GM12878 (cell line): Measurements from ENCODE around the gene KNSTRN. TPM values are rescaled to one million over a fixed set of nuclear protein-coding genes. Genes with fewer than 3 reads are reported as not detected.

ENCODE experiments used
- ATAC-seq: fragments of 200-7000 bp; cut with Tn5 transposase; 3 replicates; pipeline ENCODE4 v1.9.1; 2020; ENCODE audit warnings: mild to moderate bottlenecking, moderate library complexity
- BruUV-seq: library from RNA; stranded (reverse); fragments of 400-500 nt; replicated peaks from 2 replicates; lab custom pipeline; 2021; lab: Mats Ljungman, UMichigan
- CTCF ChIA-PET: fragments of 300-600 bp; sonication (Branson Sonifier 250); formaldehyde crosslinking; extraction: SDS; loops from one replicate; lab custom pipeline; 2021; ENCODE audit warnings: inconsistent platforms; lab: Yijun Ruan, JAX
- POLR2A ChIA-PET: fragments of 350-600 bp; formaldehyde crosslinking; extraction: SDS; loops from one replicate; lab custom pipeline; 2021; ENCODE audit warnings: inconsistent platforms; lab: Charles Lee
- RAD21 ChIA-PET: fragments of 300-600 bp; sonication (Branson Sonifier 250); formaldehyde crosslinking; loops from one replicate; lab custom pipeline; 2023; ENCODE audit warnings: antibody characterized with exemption; ENCODE audit not compliant: unreplicated experiment; lab: Charles Lee
- SMC1A ChIA-PET: fragments of 300-600 bp; sonication (Branson Sonifier 250); formaldehyde crosslinking; loops from one replicate; lab custom pipeline; 2023; ENCODE audit not compliant: unreplicated experiment, uncharacterized antibody; lab: Charles Lee
- DNase-seq: peaks from one replicate; pipeline ENCODE4 v3.0.0-alpha.2; 2011; ENCODE audit warnings: low read depth, low spot score
- FAIRE-seq: peaks from 3 replicates; lab custom pipeline; 2011; peaks lifted over from hg19 to GRCh38; lab: Jason Lieb, UNC
- H2AFZ ChIP-seq: 2 replicates; pipeline ENCODE4 v1.6.0; 2011; ENCODE audit warnings: low read depth, low read length, control low read depth; ENCODE audit not compliant: control insufficient read depth
- H3K27ac ChIP-seq: 2 replicates; pipeline ENCODE4 v1.5.1; 2011; ENCODE audit warnings: control low read depth; ENCODE audit not compliant: control insufficient read depth, insufficient read depth
- H3K27me3 ChIP-seq, 2 experiments: replicated peaks in 1 of 2; 2 replicates each; pipeline versions ENCODE4 v1.6.0 to v1.6.1; 2011; ENCODE audit warnings: low read length in 1 of 2; ENCODE audit not compliant: control insufficient read depth in 2 of 2, insufficient read depth in 2 of 2
- H3K36me3 ChIP-seq, 2 experiments: 2 replicates each; pipeline ENCODE4 v1.5.1; 2011; ENCODE audit warnings: low read length in 1 of 2; ENCODE audit not compliant: control insufficient read depth in 2 of 2, insufficient read depth in 2 of 2
- H3K4me1 ChIP-seq: 2 replicates; pipeline ENCODE4 v1.6.1; 2011; ENCODE audit warnings: mild to moderate bottlenecking, low read length, moderate library complexity, mixed read lengths; ENCODE audit not compliant: control insufficient read depth, insufficient read depth
- H3K4me2 ChIP-seq: 2 replicates; pipeline ENCODE4 v1.6.0; 2011; ENCODE audit warnings: control low read depth; ENCODE audit not compliant: control insufficient read depth, insufficient read depth
- H3K4me3 ChIP-seq: fragments of 200-600 bp; sonication (generic); 2 replicates; pipeline ENCODE4 v1.5.1; 2016
- H3K79me2 ChIP-seq: 2 replicates; pipeline ENCODE4 v1.6.0; 2011; ENCODE audit warnings: low read length; ENCODE audit not compliant: control insufficient read depth, insufficient read depth
- H3K9ac ChIP-seq: 2 replicates; pipeline ENCODE4 v1.8.0; 2011; ENCODE audit warnings: low read length, control low read depth, mixed read lengths; ENCODE audit not compliant: control insufficient read depth, insufficient read depth
- H3K9me3 ChIP-seq: replicated peaks from 3 replicates; pipeline ENCODE4 v1.5.1; 2011; ENCODE audit warnings: mild to moderate bottlenecking, low read length; ENCODE audit not compliant: control insufficient read depth, insufficient read depth
- H4K20me1 ChIP-seq: 2 replicates; pipeline ENCODE4 v1.6.0; 2011; ENCODE audit not compliant: control insufficient read depth, insufficient read depth
- ATF7 ChIP-seq: fragments of 450-650 bp; IDR thresholded peaks from 2 replicates; pipeline ENCODE4 v1.6.1; 2016; ENCODE audit warnings: low read depth, mild to moderate bottlenecking
- ELK1 ChIP-seq: IDR thresholded peaks from 2 replicates; pipeline ENCODE4 v1.6.1; 2012; ENCODE audit warnings: low read depth, low read length, improper control_type of control experiment
- ESRRA ChIP-seq: IDR thresholded peaks from 2 replicates; pipeline ENCODE4 v1.6.1; 2012; ENCODE audit warnings: mild to moderate bottlenecking, low read length, improper control_type of control experiment
- RFX5 ChIP-seq: IDR thresholded peaks from 2 replicates; pipeline ENCODE4 v1.6.1; 2011; ENCODE audit warnings: low read depth, low read length, improper control_type of control experiment
- RUNX3 ChIP-seq: IDR thresholded peaks from 2 replicates; pipeline ENCODE4 v1.6.1; 2012; ENCODE audit warnings: low read length, inconsistent platforms
- SMARCA5 ChIP-seq: fragments of 450-650 bp; IDR thresholded peaks from 2 replicates; pipeline ENCODE4 v1.6.1; 2017; ENCODE audit warnings: mild to moderate bottlenecking
- TARDBP ChIP-seq: IDR thresholded peaks from 2 replicates; pipeline ENCODE4 v1.6.1; 2016; ENCODE audit warnings: borderline replicate concordance
- ZNF384 ChIP-seq: IDR thresholded peaks from 2 replicates; pipeline ENCODE4 v1.6.1; 2012; ENCODE audit warnings: low read depth, mild to moderate bottlenecking, low read length, improper control_type of control experiment, borderline replicate concordance
- ZNF592 ChIP-seq: fragments of 450-650 bp; IDR thresholded peaks from 2 replicates; pipeline ENCODE4 v1.6.1; 2017; ENCODE audit warnings: mild to moderate bottlenecking, moderate library complexity
- WGBS: methylation state at CpG from one replicate; pipeline ENCODE4 v1.1.6; 2016; ENCODE audit warnings: low lambda C conversion rate; ENCODE audit not compliant: insufficient replicate concordance, insufficient coverage; ENCODE audit errors: missing lambda C conversion rate; 5-methylcytosine and 5-hydroxymethylcytosine counted together
- in situ Hi-C: fragments of 300-500 bp; cut with MboI; formaldehyde crosslinking; loops from 9 replicates; pipeline ENCODE4 v1.14.3; 2018; ENCODE audit warnings: mixed read lengths
- intact Hi-C: fragments of 100-400 bp; cut with micrococcal nuclease; formaldehyde crosslinking; loops from one replicate; pipeline ENCODE4 v1.14.2; 2022; ENCODE audit not compliant: unreplicated experiment
- polyA plus RNA-seq, 11 experiments: library from polyadenylated mRNA; depleted of rRNA in 4 of 11; unstranded in 6 of 11; stranded (reverse) in 5 of 11; fragments of >200 nt; fragmentation: Nextera tagmentation in 4 of 11; fragmentation: Illumina TruSeq in 1 of 11; extraction: Ambion mirVana in 4 of 11; extraction: Trizol in 1 of 11; gene quantifications; 1 replicate in 1 of 11; 2 replicates in 10 of 11; pipeline versions ENCODE4 v1.2.1 to v1.2.3, GENCODE V29; 2011 to 2016; ENCODE audit warnings: inconsistent platforms in 2 of 11, missing spikeins in 2 of 11, low read depth in 1 of 11
- total RNA-seq, 4 experiments: library from RNA; depleted of rRNA in 3 of 4; stranded (reverse); fragments of >200 nt in 3 of 4; fragmentation: Illumina TruSeq in 1 of 4; extraction: Trizol in 1 of 4; gene quantifications; 2 replicates each; pipeline versions ENCODE4 v1.2.1 to v1.2.3, GENCODE V29; 2013 to 2021
- TF ChIP-seq, protein P1 (sequence below), 3 experiments: IDR thresholded peaks in 2 of 3; conservative IDR thresholded peaks in 1 of 3; 2 replicates each; pipeline ENCODE4 v1.5.1; 2011; ENCODE audit warnings: low read depth in 3 of 3, low read length in 3 of 3, mild to moderate bottlenecking in 3 of 3, control low read depth in 2 of 3, moderate library complexity in 2 of 3, inconsistent platforms in 1 of 3, mixed read lengths in 1 of 3; ENCODE audit not compliant: control insufficient read depth in 2 of 3, insufficient read depth in 1 of 3; ENCODE audit errors: extremely low read depth in 1 of 3

KNSTRN gene
- total and polyA plus RNA-seq, 10 of the 15 experiments (the other 5 are each of a cell fraction or from before 2014, with no cell fraction given): 30.3 to 72.1 (median 47.1) TPM

- TF ChIP-seq ZNF592 (no peak), TARDBP (no peak), RFX5 (no peak), SMARCA5 (no peak), ZNF384 (no peak)
Observed at GRCh38 chr15:40407330-40407990, 24.9 kb downstream of the KNSTRN start (continued).

DNA sequence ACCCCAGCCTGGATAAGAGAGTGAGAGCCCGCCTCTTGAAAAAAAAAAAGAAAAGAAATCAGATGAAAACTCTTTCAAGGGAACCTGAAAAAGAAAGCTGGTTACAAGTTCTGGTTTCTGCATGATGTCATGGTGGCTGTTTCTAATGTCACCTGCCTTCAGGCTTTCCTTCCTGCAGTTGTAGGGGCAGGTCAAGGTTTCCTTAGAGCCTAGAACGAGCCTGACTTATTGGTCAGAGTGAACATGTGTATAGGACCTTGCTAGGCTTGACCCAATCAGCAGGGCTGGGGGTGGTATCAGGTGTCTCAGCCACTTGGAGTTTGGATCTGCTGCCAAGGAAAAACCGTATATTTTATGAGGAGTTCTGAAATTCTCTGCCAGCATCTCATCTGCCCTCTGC is 26.8 kb downstream of the KNSTRN start:
- RAD21 ChIA-PET: interaction anchor here (1.5 kb wide), 1 partner anchor 11 kb away, joined by 4 read pairs; no protein-coding TSS in a partner anchor
- SMC1A ChIA-PET: interaction anchor here (0.6 to 3.3 kb wide), 2 partner anchors 10 to 11 kb away, joined by 3 to 29 read pairs; no protein-coding TSS in a partner anchor
- H3K4me2 ChIP-seq: 0 out of 2 replicates have a peak overlapping the region, but pooled peaks have one; percentile 23
- FAIRE-seq: peak; percentile 49
- no peaks in the 10 kb centered on the region for H3K27me3 ChIP-seq
- no peak overlapping the region for H3K4me3 ChIP-seq
- no peak for DNase-seq
- no peak overlapping the region for H3K27ac ChIP-seq
- POLR2A ChIA-PET: interaction anchor here (0.6 to 1.5 kb wide), 4 partner anchors 8 to 226 kb away, joined by 3 to 5 read pairs (median 4); no protein-coding TSS in a partner anchor
- peaks cover 15% of the 10 kb centered on the region for H3K79me2 ChIP-seq
- peak; percentile 49 for ATAC-seq
- H3K4me1 ChIP-seq: peaks cover 32% of the 10 kb centered on the region
- H4K20me1 ChIP-seq: no peaks in the 10 kb centered on the region
- no peak overlapping the region for H3K9ac ChIP-seq
- H3K9me3 ChIP-seq: no peaks in the 10 kb centered on the region
- CTCF ChIA-PET: interaction anchor here (0.6 to 6.3 kb wide), 6 partner anchors 10 to 388 kb away, joined by 3 to 47 read pairs (median 6); partner anchors contain the start of gene BAHD1
- in situ Hi-C loops (no loop called here), intact Hi-C loops (no loop called here)
- peaks cover 17 to 23% of the 10 kb centered on the region in 2 experiments for H3K36me3 ChIP-seq
- H2AFZ ChIP-seq: no peak overlapping the region
- WGBS: 26% methylated on average over 3 of the region's 3 CpGs
- no TSS peak for BruUV-seq
- TF ChIP-seq ATF7 (peak; percentile 97), ZNF384 (peak; percentile 78), ESRRA (no peak), ELK1 (no peak), RUNX3 (peak; percentile 58)
- TF ChIP-seq, protein P1, sequence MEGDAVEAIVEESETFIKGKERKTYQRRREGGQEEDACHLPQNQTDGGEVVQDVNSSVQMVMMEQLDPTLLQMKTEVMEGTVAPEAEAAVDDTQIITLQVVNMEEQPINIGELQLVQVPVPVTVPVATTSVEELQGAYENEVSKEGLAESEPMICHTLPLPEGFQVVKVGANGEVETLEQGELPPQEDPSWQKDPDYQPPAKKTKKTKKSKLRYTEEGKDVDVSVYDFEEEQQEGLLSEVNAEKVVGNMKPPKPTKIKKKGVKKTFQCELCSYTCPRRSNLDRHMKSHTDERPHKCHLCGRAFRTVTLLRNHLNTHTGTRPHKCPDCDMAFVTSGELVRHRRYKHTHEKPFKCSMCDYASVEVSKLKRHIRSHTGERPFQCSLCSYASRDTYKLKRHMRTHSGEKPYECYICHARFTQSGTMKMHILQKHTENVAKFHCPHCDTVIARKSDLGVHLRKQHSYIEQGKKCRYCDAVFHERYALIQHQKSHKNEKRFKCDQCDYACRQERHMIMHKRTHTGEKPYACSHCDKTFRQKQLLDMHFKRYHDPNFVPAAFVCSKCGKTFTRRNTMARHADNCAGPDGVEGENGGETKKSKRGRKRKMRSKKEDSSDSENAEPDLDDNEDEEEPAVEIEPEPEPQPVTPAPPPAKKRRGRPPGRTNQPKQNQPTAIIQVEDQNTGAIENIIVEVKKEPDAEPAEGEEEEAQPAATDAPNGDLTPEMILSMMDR (IDR thresholded peaks at IDR 0.05 in 2 of 3, conservative IDR thresholded peaks at IDR 0.05 in 1 of 3; ENCODE audit: control insufficient read depth in 2 of 3, extremely low read depth in 1 of 3, insufficient read depth in 1 of 3, low read depth in 3 of 3, low read length in 3 of 3): no peak
